ENCODE results near the gene LRRFIP2.
A peak's percentile ranks its signal among the peaks of the same experiment; 100 is the strongest.

Gene LRRFIP2

DNA sequence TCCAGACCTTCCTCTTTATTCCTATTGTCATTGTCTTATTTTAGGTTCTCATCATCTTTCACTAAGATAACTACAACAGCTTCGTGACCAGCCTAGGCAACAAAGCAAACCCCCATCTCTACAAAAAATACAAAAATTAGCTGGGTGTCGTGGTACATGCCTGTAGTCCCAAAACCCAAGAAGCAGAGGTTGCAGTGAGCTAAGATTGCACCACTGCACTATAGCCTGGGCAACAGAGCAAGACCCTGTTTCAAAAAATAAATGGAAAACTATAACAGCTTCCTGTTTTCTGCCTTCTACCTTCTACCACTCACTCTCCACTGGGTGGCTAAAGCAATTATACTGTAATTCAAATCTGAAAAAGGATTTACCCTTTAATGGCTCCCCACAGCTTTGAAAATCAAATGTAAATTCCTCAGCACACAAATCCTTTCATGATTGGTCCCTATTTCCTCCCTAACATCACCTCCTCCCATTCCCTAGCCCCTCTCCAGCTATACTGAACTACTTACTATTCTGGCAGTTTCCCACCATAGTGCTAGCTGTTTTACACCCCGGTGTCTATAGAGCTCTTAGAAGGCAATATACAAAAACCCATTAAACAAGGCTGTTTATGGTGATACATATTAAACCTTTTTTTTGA lies 33.4 kb downstream of the LRRFIP2 start:
- no peak for ATAC-seq
- peaks cover 11% of the 10 kb centered on the region for H3K4me1 Mint-ChIP-seq
- no peaks in the 10 kb centered on the region for H3K27me3 Mint-ChIP-seq
- H3K27ac Mint-ChIP-seq, result no peak overlapping the region
- no peak for DNase-seq
- peaks cover 0 to 8% of the 10 kb centered on the region in 2 donors for H3K9me3 Mint-ChIP-seq
- H3K4me3 Mint-ChIP-seq, result no peak overlapping the region

DNA sequence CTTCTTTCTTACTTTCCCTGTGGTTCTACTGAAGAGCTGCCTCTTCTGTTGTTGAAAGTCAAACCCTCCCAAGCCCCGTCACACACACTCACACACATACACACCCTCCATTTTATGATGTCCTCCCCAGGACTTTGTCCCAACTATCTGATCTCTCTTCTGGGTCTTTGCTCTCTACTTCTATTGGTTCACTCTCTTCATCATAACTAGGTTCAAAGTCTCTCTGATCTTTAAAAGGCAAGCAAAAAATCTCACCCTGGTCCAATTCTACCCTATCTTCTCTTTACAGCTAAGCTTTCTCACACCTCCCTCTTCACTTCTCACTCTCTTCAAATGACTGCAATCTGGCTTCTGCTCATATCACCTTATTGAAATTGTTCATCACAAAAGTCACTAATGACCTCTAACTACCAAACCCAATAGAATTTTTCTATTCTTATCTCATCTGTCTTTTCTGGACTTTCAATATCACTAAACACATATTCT lies 34.8 kb downstream of the LRRFIP2 start:
- Mint-ChIP-seq H3K4me1 (peaks cover 14% of the 10 kb centered on the region), H3K27me3 (no peaks in the 10 kb centered on the region), H3K27ac (no peak overlapping the region), H3K9me3 (peaks cover 0 to 8% of the 10 kb centered on the region in 2 donors), H3K4me3 (no peak overlapping the region)
- ATAC-seq, result peak; percentile 77
- no peak for DNase-seq

DNA sequence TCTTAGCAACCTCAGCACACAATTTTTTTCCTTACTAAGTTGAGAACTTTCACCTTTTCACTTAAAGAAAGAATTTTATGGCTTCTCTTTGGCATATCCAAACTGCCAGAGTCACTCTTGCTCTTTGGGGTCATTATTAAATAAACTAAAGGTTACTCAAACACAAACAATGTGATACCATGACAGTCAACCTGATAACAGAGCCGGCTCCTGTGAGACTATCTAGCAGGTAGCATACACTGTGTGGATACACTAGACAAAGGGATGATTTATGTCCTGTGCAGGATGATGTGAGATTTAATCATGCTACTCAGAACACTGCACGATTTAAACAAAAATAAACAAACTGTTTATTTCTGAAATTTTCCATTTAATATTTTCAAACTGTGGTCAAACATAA lies 35.6 kb downstream of the LRRFIP2 start:
- DNase-seq (no peak), ATAC-seq (no peak)
- Mint-ChIP-seq H3K27ac (no peak overlapping the region), H3K9me3 (peaks cover 0 to 8% of the 10 kb centered on the region in 2 donors), H3K4me3 (no peak overlapping the region), H3K27me3 (no peaks in the 10 kb centered on the region), H3K4me1 (peaks cover 14% of the 10 kb centered on the region)

GRCh38 chr3:37137516-37137915 lies 36.9 kb downstream of the LRRFIP2 start:
- no peak overlapping the region for H3K4me3 Mint-ChIP-seq
- H3K9me3 Mint-ChIP-seq, result peaks cover 0 to 8% of the 10 kb centered on the region in 2 donors
- H3K4me1 Mint-ChIP-seq, result peaks cover 14% of the 10 kb centered on the region
- ATAC-seq (no peak), DNase-seq (no peak)
- H3K27ac Mint-ChIP-seq, result peak overlapping the region in 1 of 2 donors; percentile 75
- no peaks in the 10 kb centered on the region for H3K27me3 Mint-ChIP-seq

GRCh38 chr3:37136067-37136466 lies 38.3 kb downstream of the LRRFIP2 start:
- H3K4me3 Mint-ChIP-seq, result no peak overlapping the region
- H3K27me3 Mint-ChIP-seq, result no peaks in the 10 kb centered on the region
- H3K9me3 Mint-ChIP-seq, result peaks cover 0 to 8% of the 10 kb centered on the region in 2 donors
- peaks cover 14% of the 10 kb centered on the region for H3K4me1 Mint-ChIP-seq
- ATAC-seq, result peak; percentile 86
- DNase-seq, result peak in 1 of 2 donors; percentile 45
- peak overlapping the region; percentile 60 to 75 for H3K27ac Mint-ChIP-seq

DNA sequence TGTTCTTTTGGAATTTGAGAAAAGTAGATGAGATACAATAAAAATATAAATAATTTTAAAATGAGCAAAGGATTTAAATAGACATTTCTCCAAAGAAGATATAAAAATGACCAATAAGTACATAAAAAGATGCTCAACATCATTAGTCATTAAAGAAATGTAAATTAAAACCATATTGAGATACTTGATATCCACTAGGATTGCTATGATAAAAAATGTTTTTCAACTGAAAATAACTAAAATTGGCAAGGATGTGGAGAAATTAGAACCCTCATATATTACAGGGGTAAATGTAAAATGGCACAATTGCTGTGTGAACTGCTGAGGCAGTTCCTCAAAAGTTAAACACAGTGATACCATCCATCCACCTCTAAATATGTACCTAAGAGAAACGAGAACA lies 38.8 kb downstream of the LRRFIP2 start:
- DNase-seq (no peak), ATAC-seq (no peak)
- peak overlapping the region in 1 of 2 donors; percentile 75 for H3K27ac Mint-ChIP-seq
- peaks cover 0 to 8% of the 10 kb centered on the region in 2 donors for H3K9me3 Mint-ChIP-seq
- peaks cover 14% of the 10 kb centered on the region for H3K4me1 Mint-ChIP-seq
- no peaks in the 10 kb centered on the region for H3K27me3 Mint-ChIP-seq
- no peak overlapping the region for H3K4me3 Mint-ChIP-seq

DNA sequence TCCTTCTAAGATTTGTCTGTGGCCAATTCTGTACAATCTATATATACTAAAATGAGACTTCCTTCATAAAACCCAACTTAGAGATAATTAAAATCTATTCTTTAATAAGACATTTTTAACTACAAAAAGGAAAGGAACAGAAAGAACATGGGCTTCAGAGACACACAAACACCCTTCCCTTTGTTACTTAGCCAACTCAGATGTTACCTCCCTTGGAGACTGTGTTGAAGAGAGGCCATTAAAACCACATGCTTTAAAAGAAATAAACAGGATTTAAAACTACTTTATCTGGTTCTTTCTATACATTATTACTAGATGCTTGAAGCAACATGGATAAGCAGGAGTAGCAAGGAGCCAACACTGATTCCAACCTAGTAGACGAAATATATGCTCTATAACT lies 42.0 kb downstream of the LRRFIP2 start:
- Mint-ChIP-seq H3K9me3 (peaks cover 0 to 2% of the 10 kb centered on the region in 2 donors), H3K27ac (no peak overlapping the region), H3K4me1 (peaks cover 17% of the 10 kb centered on the region), H3K4me3 (no peak overlapping the region), H3K27me3 (no peaks in the 10 kb centered on the region)
- DNase-seq, result no peak
- no peak for ATAC-seq

- no peak overlapping the region for H3K27ac Mint-ChIP-seq
- DNase-seq (no peak), ATAC-seq (no peak)
- H3K4me1 Mint-ChIP-seq, result peaks cover 15% of the 10 kb centered on the region
- no peaks in the 10 kb centered on the region for H3K9me3 Mint-ChIP-seq
- H3K4me3 Mint-ChIP-seq, result no peak overlapping the region
- no peaks in the 10 kb centered on the region for H3K27me3 Mint-ChIP-seq
These were observed 42.6 kb downstream of the LRRFIP2 start for GRCh38 chr3:37131860-37132144.

DNA sequence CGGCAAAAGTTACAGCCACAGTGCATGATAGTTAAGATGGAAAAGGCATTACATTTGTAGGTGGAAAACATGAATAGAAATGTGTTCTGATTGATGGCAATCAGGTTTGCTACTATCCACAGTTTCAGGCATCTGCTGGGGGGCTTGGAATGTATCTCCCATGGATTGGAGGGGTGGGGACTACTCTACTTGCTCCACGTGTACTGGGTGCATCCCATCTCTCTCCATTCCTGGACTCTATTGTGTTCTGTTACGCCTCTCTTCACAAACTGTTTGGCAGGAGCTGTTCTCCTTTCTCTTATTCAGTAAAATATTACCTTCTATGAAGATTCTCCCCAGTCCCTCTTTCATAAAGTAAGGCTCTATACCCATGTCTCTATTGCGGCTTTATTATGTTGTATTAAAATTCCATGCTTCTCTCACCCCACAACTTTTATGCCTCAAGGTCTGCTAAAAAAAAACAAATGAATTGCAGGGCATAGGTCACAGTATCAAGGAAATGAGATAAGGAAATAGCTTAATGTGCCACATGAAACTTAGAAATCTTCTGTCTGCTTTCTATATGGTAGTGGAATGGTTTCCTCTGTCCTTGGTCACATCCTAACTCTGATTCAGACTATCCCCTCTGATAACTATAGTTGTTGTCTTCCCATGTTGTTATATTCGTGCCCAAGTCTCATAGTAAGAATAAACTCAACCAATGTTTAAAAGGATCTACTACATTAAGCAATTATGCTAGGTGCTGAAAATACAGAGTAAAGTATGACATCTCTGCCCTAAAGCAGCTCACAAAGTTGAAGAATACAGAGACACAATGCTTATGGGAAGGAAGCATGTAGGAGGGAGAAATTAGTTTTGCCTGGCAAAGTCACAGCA lies 43.2 kb downstream of the LRRFIP2 start:
- H3K4me3 Mint-ChIP-seq, result no peak overlapping the region
- H3K27me3 Mint-ChIP-seq, result no peaks in the 10 kb centered on the region
- H3K27ac Mint-ChIP-seq, result peak overlapping the region in 1 of 2 donors; percentile 12
- no peaks in the 10 kb centered on the region for H3K9me3 Mint-ChIP-seq
- ATAC-seq (no peak), DNase-seq (no peak)
- H3K4me1 Mint-ChIP-seq, result peaks cover 15% of the 10 kb centered on the region

DNA sequence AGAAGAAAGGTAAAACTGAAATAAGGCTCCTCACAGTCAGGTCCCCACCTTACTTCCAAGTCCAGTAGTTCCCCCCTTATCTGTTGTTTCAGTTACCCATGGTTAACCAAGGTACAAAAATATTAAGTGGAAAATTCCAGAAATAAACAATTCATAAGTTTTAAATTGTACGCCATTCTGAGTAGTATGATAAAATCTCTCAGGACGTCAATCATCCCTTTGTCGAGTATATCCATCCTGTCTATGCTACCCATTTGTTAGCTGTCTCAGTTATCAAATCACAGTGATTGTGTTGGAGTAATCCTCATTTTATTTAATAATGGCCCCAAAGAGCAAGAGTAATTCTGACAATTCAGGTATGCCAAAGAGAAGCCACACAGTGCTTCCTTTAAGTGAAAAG lies 43.9 kb downstream of the LRRFIP2 start:
- no peak for ATAC-seq
- Mint-ChIP-seq H3K9me3 (no peaks in the 10 kb centered on the region), H3K4me1 (peaks cover 10% of the 10 kb centered on the region), H3K4me3 (no peak overlapping the region), H3K27ac (no peak overlapping the region), H3K27me3 (no peaks in the 10 kb centered on the region)
- no peak for DNase-seq

DNA sequence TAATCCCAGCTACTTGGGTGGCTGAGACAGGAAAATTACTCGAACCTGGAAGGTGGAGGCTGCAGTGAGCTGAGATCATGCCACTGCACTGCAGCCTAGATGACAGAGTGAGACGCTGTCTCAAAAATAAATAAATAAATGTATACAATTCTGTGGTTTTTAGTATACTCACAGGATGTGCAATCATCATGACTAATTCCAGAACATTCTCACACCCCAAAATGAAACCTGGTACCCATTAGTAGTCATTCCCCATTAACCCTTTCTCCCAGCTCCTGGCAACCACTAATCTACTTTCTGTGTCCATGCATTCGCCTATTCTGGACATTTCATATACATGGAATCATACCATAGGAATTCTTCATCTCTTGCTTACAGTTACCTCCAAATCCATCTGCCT lies 44.5 kb downstream of the LRRFIP2 start:
- H3K4me3 Mint-ChIP-seq, result no peak overlapping the region
- H3K27me3 Mint-ChIP-seq, result no peaks in the 10 kb centered on the region
- ATAC-seq (peak; percentile 92), DNase-seq (peak in 1 of 2 donors; percentile 12)
- no peaks in the 10 kb centered on the region for H3K9me3 Mint-ChIP-seq
- H3K27ac Mint-ChIP-seq, result no peak overlapping the region
- H3K4me1 Mint-ChIP-seq, result peaks cover 10% of the 10 kb centered on the region

DNA sequence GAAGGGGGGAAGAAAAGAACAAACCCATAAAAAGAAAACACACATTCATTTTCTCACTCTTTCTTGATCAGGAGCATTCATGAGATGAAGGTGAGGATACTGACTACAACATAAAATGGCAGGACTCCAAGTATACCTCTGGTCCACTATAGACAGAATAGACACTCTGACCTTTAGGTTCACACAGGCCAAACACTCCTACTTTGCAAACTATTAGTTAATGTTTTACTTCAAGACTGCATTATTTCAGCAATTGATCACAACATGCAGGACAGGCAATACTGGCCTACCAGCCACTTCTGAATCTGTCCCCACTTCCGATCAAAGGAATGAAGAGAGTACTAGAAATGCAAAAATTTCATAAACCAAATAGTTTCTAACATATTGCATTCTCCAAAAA lies 47.0 kb downstream of the LRRFIP2 start:
- peaks cover 10% of the 10 kb centered on the region for H3K4me1 Mint-ChIP-seq
- no peaks in the 10 kb centered on the region for H3K27me3 Mint-ChIP-seq
- H3K4me3 Mint-ChIP-seq, result no peak overlapping the region
- ATAC-seq, result no peak
- no peak for DNase-seq
- no peaks in the 10 kb centered on the region for H3K9me3 Mint-ChIP-seq
- H3K27ac Mint-ChIP-seq, result no peak overlapping the region

- H3K9me3 Mint-ChIP-seq, result no peaks in the 10 kb centered on the region
- H3K27ac Mint-ChIP-seq, result peak overlapping the region in 1 of 2 donors; percentile 19
- H3K4me1 Mint-ChIP-seq, result peaks cover 10% of the 10 kb centered on the region
- no peak for DNase-seq
- no peak overlapping the region for H3K4me3 Mint-ChIP-seq
- no peak for ATAC-seq
- H3K27me3 Mint-ChIP-seq, result no peaks in the 10 kb centered on the region
These were observed 47.5 kb downstream of the LRRFIP2 start for GRCh38 chr3:37126856-37127255.

- Mint-ChIP-seq H3K27me3 (no peaks in the 10 kb centered on the region), H3K4me3 (no peak overlapping the region), H3K27ac (no peak overlapping the region), H3K9me3 (no peaks in the 10 kb centered on the region), H3K4me1 (peaks cover 10% of the 10 kb centered on the region)
- ATAC-seq, result no peak
- no peak for DNase-seq
These were observed 48.9 kb downstream of the LRRFIP2 start for GRCh38 chr3:37125195-37126073.

- no peak overlapping the region for H3K27ac Mint-ChIP-seq
- no peaks in the 10 kb centered on the region for H3K9me3 Mint-ChIP-seq
- no peak for DNase-seq
- peaks cover under 1% of the 10 kb centered on the region for H3K4me1 Mint-ChIP-seq
- no peak for ATAC-seq
- no peaks in the 10 kb centered on the region for H3K27me3 Mint-ChIP-seq
- H3K4me3 Mint-ChIP-seq, result no peak overlapping the region
These were observed 49.9 kb downstream of the LRRFIP2 start for GRCh38 chr3:37124435-37124834.

Measured in stimulated activated naive CD8-positive, alpha-beta T cell treated with anti-CD3 and anti-CD28 coated beads, Interleukin-15, amount 100 ng/mL, for 72 hours (primary cell).